SH-SY5Y (cell line): ENCODE results near the gene XPOT.

Experiments
- GATA2 ChIP-seq: IDR thresholded peaks from 2 replicates; pipeline ENCODE4 v1.6.1; 2011; ENCODE audit warnings: mild to moderate bottlenecking, low read depth, low read length
- GATA3 ChIP-seq: IDR thresholded peaks from 2 replicates; pipeline ENCODE4 v1.6.1; 2011; ENCODE audit warnings: low read depth, mild to moderate bottlenecking, low read length, moderate library complexity

DNA sequence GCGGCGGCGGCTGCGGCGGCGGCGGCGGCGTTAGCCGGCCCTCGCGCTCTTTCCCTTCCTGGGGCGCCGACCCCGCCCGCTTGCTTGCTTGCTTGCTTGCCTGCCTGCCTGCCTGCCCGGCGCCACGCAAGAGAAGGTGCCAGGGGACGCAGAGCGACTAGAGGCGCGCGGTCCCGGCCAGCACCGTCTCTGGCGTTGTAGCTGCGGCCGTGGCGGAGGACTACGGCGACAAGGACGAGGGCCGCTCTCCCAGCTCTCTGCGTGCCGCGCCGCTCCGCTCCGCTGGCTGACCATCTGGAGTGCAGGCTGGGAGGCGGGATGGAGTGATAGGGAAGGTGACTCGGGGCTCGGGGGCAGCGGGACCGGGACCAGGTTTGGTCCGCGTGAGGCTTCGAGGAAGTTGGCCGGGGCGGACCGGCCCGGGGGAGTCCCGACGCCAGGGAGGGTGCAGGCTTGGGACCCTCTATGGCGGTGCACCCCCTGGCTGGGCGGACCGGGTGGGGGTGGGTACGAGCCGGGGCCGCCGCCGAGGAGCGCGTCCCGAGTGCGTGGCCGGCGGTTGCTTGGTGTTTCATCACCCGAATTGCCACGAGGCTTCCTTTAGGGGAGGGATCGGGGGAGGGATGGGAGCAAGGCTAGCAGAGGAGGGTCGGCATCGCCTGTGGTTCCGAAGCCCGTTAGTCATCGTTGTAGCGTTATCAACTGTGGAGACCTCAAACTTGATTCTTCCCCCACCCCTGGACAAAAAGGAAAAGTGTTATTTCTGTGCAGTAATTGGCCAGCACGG, 471 bp downstream of the XPOT start:
- TF ChIP-seq GATA2 (no peak), GATA3 (no peak)
